T-helper 1 cell treated with Interleukin-12 subunit alpha and Interleukin-12 subunit beta and Interleukin-4 antibody, amounts not matched to agents 30 ng/mL and 1 ng/mL, for 36 hours (primary cell): Measurements from ENCODE around the gene NTN4. TPM values are rescaled to one million over a fixed set of nuclear protein-coding genes. Genes with fewer than 3 reads are reported as not detected.
"Not testable (repeated sequence)": the region's sequence is repeated elsewhere in the genome, so short reads cannot be mapped to it uniquely, and the experiment has no call there.

Experiments used
- intact Hi-C: fragments of 100-400 bp; cut with micrococcal nuclease; formaldehyde crosslinking; loops from one replicate; pipeline ENCODE4 v1.15.1; 2024
- total RNA-seq: library from RNA; stranded (reverse); gene quantifications from 2 replicates; pipeline ENCODE4 v1.2.3, GENCODE V29; 2022

The NTN4 gene
- total RNA-seq, 1 donor from 2014 or later = not detected

GRCh38 chr12:95755261-95755865, 35.2 kb downstream of the NTN4 start:
- intact Hi-C loops = no loop called here

- intact Hi-C loops = not testable (repeated sequence)
Measured at GRCh38 chr12:95746062-95746461, 44.5 kb downstream of the NTN4 start.

- intact Hi-C loops = no loop called here
Measured at GRCh38 chr12:95742586-95742985, 48.0 kb downstream of the NTN4 start.

DNA sequence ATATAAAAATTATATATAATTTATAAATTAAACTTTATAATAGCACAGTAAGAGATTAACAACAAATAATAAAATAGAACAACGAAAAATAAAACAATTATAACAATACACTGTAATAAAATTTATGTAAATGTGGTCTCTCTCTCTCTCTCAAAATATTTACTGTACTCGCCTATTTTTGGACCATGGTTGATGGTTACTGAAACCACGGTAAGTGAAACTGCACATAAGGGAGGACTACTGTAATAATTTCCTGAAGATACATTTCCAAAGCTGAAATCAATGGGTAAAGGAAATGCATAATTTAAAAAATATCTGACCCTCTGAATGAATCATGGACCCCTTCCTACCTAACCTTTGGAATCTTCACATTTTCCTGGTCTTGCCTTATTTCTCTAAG, 48.9 kb downstream of the NTN4 start:
- intact Hi-C loops = no loop called here

GRCh38 chr12:95740751-95741150, 49.8 kb downstream of the NTN4 start:
- intact Hi-C loops = no loop called here

DNA sequence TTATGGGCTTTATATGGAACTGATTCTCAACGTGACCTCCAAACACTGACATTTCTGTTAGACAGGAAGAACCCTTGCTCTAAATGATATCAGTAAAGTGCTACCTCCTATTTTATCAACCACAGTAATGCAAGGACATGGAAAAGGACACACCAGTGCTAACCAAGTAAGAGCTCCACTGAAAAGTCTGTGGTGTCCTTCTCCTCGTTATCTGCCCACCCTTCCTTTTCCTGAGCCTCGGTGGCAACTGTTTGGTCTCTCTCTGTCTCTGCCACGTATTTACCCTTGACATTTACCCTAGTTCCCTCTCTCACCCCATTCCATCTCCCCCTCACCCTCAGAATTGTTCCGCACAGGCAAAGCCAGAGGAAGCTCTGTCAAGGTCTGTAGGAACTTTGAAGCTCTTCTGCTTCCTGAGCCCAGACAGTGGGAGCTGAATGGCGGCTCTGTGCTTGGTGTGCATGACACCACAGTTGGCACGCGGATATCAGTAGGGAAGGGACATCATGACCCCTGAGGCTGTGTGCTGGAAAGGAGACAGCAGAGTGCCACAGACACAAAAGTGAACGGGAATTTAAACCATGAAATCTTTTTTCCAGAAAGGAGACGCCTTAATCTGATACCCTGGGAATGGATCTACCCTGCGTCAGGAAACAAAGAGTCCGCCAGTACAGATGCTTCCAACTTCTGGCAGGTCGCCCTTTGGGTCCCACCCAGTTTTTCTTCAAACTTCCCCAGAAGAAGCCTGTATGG, 50.8 kb downstream of the NTN4 start:
- intact Hi-C loops = no loop called here

- intact Hi-C loops = no loop called here
Measured at GRCh38 chr12:95738024-95738611, 52.4 kb downstream of the NTN4 start.

GRCh38 chr12:95736631-95737030, 53.9 kb downstream of the NTN4 start:
- intact Hi-C loops = no loop called here

DNA sequence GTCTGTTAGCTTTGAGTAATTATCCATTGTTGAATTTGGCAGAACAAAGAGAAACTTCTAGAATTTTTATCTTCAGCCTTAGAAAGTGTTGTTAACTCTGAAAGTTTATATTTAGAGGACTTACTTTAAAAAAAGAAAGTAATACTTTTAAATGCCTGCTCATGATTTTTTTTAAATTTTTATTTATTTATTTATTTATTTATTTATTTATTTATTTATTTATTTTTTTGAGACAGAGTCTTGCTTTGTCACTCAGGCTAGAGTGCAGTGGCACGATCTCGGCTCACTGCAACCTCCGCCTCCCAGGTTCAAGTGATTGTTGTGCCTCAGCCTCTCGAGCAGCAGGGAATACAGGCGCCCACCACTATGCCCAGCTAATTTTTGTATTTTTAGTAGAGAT, 54.8 kb downstream of the NTN4 start:
- intact Hi-C loops = not testable (repeated sequence)

- intact Hi-C loops = no loop called here
Measured at GRCh38 chr12:95733141-95733825, 57.3 kb downstream of the NTN4 start.

DNA sequence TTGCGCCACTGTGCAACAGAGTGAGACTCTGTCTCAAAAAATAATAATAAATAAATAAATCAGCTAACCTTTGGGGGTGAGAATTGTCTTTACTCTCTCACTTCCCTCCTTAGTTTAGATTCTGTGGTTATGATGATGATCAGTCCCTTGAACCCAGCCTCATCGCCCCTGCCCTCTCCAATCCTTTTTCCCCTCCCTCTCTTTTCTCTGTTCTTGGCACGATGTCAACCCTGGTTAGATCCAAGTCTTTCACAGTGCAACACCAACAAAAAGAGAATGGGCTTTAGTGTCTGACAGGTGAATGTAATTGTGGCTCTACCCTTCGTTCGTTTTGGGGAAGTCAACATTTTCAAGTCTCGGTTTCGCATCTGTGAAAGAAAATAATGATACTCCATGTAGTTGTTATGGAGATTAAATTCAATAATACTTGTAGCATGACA, 59.0 kb downstream of the NTN4 start:
- intact Hi-C loops = no loop called here

DNA sequence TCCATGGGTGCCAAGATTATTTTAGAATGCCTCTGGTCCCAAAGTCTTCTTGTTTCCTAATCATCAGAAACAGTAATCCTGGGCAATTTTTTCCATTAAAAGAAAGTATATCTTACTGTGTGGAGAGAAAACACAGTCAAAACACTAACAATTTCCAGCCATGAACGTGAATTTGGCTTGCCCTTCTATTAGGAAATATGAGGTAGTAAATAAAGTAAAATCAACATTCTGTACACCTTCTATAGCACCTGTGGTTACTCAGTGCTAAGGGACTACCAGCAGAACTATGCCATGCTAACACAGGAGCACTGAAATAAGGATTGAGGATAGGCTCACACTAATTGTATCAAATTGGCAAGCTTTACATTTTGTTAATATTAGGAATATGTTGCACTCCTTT, 60.1 kb downstream of the NTN4 start:
- intact Hi-C loops = no loop called here

GRCh38 chr12:95726903-95727302, 63.7 kb downstream of the NTN4 start:
- intact Hi-C loops = no loop called here

GRCh38 chr12:95724767-95725166, 65.8 kb downstream of the NTN4 start:
- intact Hi-C loops = no loop called here

- intact Hi-C loops = no loop called here
Measured at GRCh38 chr12:95723693-95724384, 66.7 kb downstream of the NTN4 start.

- intact Hi-C loops = no loop called here
Measured at GRCh38 chr12:95721320-95721719, 69.2 kb downstream of the NTN4 start.

- intact Hi-C loops = no loop called here
Measured at GRCh38 chr12:95720146-95720545, 70.4 kb downstream of the NTN4 start.

DNA sequence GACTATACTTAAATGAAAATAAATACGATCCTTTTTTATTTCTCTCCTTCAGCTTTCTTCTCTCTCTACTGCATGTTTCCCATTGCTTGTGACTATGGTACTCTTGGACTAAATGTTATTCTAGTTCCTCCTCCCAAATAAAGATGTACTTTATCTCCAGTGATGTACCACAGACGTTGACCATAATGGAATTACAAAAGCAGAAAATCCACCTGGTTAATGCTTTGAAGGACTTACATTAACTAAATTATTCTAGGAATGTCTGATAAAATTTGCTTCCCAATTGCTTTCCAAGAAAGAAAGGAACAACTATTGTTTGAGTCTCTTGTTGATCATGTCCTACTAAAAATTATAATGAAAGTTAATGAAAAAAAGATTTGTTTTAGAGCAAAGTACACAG, 71.8 kb downstream of the NTN4 start:
- intact Hi-C loops = no loop called here

GRCh38 chr12:95718006-95718431, 72.5 kb downstream of the NTN4 start:
- intact Hi-C loops = no loop called here

GRCh38 chr12:95717316-95717928, 73.1 kb downstream of the NTN4 start:
- intact Hi-C loops = no loop called here

- intact Hi-C loops = no loop called here
Measured at GRCh38 chr12:95715177-95715576, 75.4 kb downstream of the NTN4 start.
